NCI-H446 treated with DMSO at 0.1 percent for 48 hours (cell line): Measurements from ENCODE around the gene SLC38A7.
A peak's percentile ranks its signal among the peaks of the same experiment; 100 is the strongest.
"Not testable (repeated sequence)": the region's sequence is repeated elsewhere in the genome, so short reads cannot be mapped to it uniquely, and the experiment has no call there.

Experiments used
- DNase-seq: peaks from one replicate; lab custom pipeline; 2025; lab: John Stamatoyannopoulos, UW

Gene SLC38A7

DNA sequence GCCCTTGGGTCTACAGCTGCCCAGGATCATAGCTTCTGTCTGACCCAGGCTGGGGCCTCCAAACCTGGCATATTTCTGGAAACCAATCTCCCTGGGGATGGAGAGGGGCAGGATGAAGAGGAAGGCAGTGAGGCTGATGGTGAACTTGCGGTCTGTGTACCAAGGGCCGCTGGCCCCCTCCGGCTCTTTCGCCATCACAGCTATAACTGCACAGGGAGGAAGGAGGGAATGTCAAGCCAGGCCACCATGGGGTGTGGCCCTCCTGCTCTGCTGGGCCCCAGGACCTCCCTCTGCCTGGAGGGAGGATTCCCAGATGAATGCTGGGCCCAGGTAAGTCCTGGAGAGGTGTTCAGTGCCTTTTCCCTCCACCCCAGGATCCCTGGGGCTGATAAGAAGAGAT, 6.3 kb downstream of the SLC38A7 start:
- DNase-seq, result no peak

- DNase-seq, result no peak
Observed at GRCh38 chr16:58670946-58671583, 13.5 kb downstream of the SLC38A7 start.

- no peak for DNase-seq
Observed at GRCh38 chr16:58670177-58670576, 14.4 kb downstream of the SLC38A7 start.

GRCh38 chr16:58665200-58665599, 19.4 kb downstream of the SLC38A7 start:
- DNase-seq, result no peak

DNA sequence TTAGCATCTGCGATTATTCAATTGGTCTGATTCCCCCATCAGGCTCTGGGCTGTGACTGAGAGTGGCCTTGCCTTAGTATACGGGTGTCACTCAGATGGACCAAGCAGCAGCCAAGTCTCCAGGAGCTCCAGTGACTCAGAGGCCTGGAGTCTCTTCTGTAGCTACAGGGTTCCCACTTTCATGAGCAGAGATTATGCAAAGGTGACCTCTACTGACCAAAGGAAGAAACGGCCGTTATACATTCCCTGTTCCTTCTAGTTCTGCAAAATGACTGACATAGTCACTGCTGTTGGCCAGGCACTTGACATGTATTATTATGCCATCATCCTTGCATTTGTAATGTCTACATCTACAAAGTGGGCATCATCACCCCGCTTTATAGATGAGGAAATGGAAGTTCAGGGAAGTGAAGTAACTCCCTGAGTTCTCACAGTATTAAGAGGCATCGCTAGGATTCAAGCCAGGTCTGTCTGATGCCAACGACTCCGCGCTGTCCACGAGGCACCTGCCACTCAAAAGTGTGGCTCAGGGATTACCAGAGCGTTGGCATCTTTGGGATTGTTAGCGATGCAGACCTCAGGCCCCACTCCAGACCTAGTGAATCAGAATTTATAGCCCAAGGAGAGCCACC, 23.3 kb downstream of the SLC38A7 start:
- DNase-seq, result peak; percentile 31

DNA sequence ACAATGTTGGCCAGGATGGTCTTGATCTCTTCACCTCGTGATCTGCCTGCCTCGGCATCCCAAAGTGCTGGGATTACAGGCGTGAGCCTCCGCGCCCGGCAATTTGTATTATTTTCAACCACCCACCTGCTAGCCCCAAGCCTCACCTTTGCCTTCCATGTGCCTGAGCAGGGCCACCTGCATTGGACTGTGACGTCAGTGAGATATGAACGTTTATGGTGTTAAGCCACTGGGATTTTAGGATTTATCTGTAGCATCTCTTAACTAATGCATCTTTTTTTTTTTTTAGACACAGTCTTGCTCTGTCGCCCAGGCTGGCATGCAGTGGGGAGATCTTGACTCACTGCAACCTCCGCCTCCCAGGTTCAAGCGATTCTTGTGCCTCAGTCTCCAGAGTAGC, 24.7 kb downstream of the SLC38A7 start:
- DNase-seq, result not testable (repeated sequence)

DNA sequence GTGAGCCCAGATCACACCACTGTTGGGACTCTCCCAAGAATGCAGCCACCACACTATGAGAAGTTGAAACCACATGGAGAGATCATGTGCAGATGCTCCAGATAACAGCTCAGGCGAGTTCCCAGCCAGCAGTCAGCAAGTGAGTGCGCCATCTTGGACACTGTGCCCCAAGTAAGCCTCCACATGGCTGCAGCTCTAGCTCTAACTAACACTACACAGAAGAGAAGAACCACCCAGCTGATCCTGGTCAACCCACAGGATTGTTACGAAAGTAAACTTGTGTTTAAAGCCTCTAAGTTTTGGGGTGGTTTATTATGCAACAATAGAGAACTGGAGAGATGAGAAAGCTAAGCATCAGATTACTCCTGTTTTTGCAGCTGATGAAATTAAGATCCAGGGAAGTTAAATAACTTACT, 25.8 kb downstream of the SLC38A7 start:
- no peak for DNase-seq

DNA sequence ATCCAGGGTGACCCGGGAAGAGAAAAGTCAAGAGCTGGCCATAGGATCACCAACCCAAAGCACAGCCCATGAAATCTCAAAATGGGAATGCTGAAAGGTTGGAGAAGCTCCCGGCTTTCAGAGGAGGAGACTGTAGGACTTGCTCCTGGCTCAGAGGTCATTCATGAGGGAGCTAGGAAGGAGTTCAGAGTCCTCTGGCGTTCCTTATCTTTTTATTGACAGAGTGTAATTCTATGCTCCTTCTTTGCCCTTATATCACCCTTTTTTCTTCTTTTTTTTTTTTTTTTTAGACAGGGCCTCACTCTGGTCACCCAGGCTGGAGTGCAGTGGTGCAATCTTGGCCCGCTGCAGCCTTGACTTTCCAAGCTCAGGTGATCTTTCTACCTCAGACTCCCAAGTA, 27.7 kb downstream of the SLC38A7 start:
- no peak for DNase-seq

GRCh38 chr16:58655215-58655596, 29.4 kb downstream of the SLC38A7 start:
- no peak for DNase-seq

DNA sequence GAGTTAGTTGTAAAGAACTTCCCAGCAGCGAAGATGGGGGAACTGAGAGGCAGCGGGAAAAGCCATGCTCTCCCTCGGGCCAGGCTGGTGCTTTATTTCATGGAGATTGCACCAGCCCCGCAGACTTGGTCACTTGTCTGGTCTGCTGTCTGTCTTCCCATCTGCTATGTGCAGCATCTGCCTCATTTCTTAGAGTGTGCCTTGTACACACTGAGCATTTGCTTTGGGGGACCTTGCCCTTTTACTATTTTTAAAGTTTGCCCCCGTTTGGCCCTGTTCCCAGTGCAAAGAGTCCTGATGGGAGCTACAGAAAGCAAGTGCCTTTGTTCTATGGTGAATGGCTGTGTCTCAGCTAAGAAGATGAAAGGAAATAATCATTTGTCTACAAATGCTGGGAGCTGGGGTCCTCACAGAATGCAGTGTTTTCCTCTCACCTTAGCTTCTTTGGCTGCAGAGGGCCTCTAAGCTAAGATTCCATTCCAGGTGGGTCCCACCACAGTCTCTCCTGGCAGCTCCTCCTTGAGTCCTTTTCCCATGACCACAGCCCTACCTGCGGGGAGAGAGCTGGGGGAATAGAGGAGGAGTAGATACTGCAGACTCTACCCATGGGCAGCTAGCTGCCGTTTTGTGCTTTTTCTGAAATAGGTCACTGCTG, 29.9 kb downstream of the SLC38A7 start:
- no peak for DNase-seq

DNA sequence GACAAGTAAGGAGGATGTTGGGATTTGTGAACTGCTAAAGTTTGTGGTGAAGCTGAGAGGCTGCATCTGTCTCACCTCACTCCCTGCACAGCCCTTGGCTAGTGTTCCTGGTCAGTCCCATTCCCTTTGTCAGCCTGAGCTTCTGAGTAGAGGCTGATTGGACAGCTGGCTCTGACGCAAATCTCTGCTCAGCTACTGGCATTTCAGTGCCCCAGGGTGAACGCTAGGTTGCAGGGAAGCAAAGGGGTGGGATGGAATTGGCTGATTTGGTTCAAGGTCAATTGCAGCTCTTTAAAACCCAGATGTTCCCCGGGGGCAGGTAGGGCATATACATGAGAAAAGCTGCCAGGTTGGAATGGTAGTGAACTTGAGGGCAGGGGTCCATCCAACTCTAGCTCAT, 31.8 kb downstream of the SLC38A7 start:
- no peak for DNase-seq

- no peak for DNase-seq
Observed at GRCh38 chr16:58651965-58652348, 32.6 kb downstream of the SLC38A7 start.

GRCh38 chr16:58649707-58650106, 34.9 kb downstream of the SLC38A7 start:
- no peak for DNase-seq

DNA sequence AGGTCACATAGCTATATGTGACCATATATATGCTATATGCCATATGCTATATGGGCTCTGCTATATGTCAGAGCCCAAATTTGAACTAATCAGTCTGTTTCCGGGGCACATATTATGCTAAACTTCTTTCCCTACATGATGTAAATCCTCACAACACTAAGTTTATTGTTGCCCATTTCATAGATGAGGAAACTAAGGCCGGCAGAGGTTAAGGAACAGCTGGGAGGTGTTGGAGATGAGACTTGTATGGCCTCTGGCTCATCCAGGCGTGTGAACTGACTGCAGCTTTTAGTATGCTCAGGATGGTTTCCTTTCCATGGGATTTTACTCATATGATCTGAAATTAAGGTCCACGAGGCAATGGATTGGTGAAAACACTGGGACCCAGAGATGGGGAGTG, 37.5 kb downstream of the SLC38A7 start:
- DNase-seq, result no peak

DNA sequence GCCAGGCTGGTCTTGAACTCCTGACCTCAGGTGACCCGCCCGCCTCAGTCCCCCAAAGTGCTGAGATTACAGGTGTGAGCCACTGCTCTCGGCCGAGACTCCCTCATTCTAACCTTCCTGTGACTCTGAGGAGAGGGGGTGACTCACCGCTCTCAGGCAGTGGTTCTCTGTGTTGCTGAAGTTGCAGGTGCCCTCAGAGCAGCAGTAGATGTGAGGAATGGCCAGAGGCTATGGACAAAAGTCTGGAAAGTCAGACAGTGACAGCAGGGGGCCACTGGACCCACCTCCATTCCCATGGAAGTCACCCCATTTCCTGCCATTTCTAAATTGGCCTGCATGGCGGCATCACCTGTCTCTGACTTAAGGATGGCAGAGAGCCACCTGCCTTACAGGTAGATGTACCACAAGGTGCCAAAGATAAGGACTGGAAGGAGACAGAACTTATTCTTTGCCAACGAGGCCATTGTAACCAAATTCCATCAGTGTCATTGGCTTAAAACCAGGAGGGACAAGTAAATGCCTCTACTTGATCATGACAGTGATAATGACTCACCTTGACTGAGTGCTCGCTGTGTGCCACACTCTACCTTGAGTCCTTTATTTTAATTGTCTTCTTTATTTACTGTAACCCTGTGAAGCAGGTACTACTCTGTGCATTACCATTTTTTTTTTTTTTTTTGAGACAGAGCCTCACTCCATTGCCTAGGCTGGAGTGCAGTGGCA, 39.6 kb downstream of the SLC38A7 start:
- no peak for DNase-seq

DNA sequence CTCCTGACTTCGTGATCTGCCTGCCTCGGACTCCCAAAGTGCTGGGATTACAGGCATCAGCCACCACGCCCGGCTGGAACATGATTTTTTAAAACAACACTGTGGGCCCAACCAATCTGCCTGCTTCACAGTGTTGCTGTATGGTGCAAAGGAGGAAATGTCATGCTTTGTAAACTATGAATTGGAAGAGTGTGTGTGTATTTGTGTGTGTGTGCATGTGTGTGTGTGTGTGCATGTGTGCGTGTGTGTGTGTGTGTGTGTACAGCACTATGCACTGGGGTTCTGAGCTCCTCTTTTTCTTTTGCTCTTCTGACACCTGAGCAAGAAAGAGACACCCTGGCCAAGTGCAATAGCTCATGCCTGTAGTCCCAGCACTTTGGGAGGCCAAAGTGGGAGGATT, 40.5 kb downstream of the SLC38A7 start:
- no peak for DNase-seq

- DNase-seq, result no peak
Observed at GRCh38 chr16:58640949-58641348, 43.6 kb downstream of the SLC38A7 start.

GRCh38 chr16:58639836-58640235, 44.7 kb downstream of the SLC38A7 start:
- DNase-seq, result no peak

DNA sequence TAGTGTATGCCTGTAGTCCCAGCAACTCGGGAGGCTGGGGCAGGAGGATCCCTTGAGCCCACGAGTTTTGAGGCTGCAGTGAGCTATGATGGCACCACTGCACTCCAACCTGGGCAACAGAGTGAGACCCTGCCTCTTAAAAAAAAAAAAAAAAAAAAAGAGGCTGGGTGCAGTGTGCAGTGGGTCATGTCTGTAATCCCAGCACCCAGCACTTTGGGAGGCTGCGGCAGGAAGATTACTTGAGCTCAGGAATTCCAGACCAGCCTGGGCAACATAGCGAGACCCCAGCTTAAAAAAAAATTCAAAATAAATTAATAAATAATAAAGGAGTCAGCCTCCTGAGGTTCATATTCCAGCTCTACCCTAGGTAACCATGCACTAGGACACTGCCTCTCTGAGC, 45.3 kb downstream of the SLC38A7 start:
- no peak for DNase-seq

DNA sequence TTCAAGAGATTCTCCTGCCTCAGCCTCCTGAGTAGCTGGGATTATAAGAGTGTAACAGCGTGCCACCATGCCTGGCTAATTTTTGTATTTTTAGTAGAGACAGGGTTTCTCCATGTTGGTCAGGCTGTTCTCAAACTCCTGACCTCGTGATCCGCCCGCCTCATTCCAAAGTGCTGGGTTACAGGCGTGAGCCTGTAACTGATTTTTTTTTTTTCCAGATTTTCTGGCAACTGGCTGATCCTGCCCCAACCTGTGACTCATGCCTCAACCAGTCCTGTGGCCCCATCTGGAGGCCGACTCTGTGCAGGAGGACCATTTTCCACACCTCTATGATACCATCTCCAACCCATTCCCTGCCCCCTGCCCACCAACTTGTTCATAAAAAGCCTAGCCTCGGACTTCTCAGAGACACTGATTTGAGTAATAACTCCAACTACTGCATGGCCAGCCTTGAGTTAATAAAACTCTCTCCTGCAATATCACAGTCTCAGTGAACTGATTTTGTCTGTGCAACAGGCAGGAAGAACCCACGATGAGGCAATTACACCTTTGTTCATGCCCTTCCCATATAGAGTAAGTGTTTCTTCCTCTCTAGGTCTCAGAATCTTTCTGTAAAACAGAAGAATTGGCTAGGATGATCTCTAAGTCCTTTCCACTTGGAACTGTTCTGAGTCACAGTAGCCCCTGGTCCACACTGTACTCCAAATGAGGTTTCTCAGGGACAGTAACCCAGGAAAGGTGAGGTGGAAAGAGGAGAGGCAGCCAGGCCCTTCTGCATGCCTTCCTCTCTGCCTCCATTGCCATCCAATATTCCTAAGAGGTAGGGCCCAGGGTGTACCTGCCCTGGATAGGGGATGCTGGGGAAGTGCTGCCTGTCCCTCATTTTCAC, 46.2 kb downstream of the SLC38A7 start:
- no peak for DNase-seq

DNA sequence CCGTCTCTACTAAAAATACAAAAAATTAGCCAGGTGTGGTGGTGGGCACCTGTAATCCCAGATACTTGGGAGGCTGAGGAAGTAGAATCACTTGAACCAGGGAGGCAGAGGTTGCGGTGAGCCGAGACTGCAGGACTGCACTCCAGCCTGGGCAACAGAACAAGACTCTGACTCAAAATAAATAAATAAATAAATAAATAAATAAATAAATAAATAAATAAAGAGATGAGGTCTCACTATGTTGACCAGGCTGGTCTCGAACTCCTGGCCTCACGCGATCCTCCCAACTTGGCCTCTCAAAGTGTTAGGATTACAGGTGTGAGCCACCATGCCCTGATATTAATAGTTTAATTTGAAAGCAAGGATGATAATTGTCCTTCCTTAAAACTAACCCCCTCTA, 47.5 kb downstream of the SLC38A7 start:
- not testable (repeated sequence) for DNase-seq

DNA sequence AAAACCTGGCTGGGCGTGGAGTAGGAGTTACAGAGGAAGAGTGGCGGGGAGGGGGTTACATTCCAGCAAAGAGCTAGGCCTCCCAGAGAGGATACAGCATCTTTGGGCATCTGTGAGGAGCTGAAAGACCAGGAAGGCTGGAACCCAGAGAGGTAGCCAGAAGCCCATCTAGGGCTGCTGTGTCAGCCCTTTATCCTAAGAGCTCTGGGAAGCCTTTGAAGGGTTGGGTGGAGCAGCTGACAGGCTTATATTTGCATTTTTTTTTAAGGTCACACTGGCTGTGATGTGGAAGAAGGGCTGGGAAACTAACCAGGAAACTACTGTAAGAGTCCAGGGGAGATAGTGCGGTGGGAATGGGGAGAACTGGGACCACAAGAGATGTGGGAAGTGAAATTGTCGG, 48.1 kb downstream of the SLC38A7 start:
- no peak for DNase-seq
